ENCODE data around the gene CTDSPL2.

The CTDSPL2 gene

GRCh38 chr15:44426975-44427755, at the start of gene CTDSPL2:
CTDSPL2 (plus strand) TSS chr15:44427629; CDS start chr15:44459015, 31,386 bp downstream.
- WGBS (ENCODE audit: insufficient coverage, insufficient read length): no CpG with 5 or more reads among the region's 53 CpGs
- DNase-seq (ENCODE audit: low read depth, low spot score): peak; percentile 93
- H3K27me3 ChIP-seq (ENCODE audit: control insufficient read depth, insufficient read depth, low read length): no peaks in the 10 kb centered on the region

DNA sequence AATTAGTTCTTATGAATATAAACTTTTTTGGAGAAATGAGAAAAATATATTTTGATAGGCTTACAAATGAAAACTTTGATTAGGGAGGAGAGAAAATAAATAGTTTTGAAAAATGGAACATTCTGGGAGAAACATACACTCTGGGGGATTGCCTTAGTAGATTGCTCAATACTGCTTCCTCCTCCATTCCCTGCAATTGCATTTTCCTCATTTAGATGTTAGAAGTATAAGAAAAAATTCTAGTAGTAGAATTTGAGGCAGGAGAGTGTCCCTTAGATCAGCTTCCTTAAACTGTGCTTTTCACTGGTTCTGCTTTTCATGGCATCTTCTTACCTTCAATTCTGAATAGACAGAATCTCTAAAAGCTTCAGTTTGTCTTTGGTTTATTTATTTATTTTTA, 46.2 kb upstream of the CTDSPL2 start:
- no peak overlapping the region for H3K4me3 ChIP-seq (ENCODE audit: low read length)
- H3K27ac ChIP-seq (ENCODE audit: low read length): no peak overlapping the region
- no peak for DNase-seq (ENCODE audit: low read depth, low spot score)
- no peaks in the 10 kb centered on the region for H3K36me3 ChIP-seq (ENCODE audit: control insufficient read depth, insufficient read depth, low read length)
- H3K27me3 ChIP-seq (ENCODE audit: control insufficient read depth, insufficient read depth, low read length): no peaks in the 10 kb centered on the region
- no peaks in the 10 kb centered on the region for H3K4me1 ChIP-seq (ENCODE audit: control insufficient read depth, insufficient read depth, low read length)
- no peaks in the 10 kb centered on the region for H3K9me3 ChIP-seq (ENCODE audit: control insufficient read depth, insufficient read depth, low read length)

More at GRCh38 chr15:44426975-44427755, at the start of gene CTDSPL2:
- H3K27ac ChIP-seq (ENCODE audit: low read length): no peak within 1 kb of the TSS
- H3K9me3 ChIP-seq (ENCODE audit: control insufficient read depth, insufficient read depth, low read length): no peaks in the 10 kb centered on the region
- H3K4me3 ChIP-seq (ENCODE audit: low read length): peak within 1 kb of the TSS; percentile 61
- H3K36me3 ChIP-seq (ENCODE audit: control insufficient read depth, insufficient read depth, low read length): no peaks in the 10 kb centered on the region
- no peaks in the 10 kb centered on the region for H3K4me1 ChIP-seq (ENCODE audit: control insufficient read depth, insufficient read depth, low read length)

GRCh38 chr15:44385344-44385942, 42.0 kb upstream of the CTDSPL2 start:
- Histone ChIP-seq H3K4me1 (ENCODE audit: control insufficient read depth, insufficient read depth, low read length) (no peaks in the 10 kb centered on the region), H3K36me3 (ENCODE audit: control insufficient read depth, insufficient read depth, low read length) (no peaks in the 10 kb centered on the region), H3K4me3 (ENCODE audit: low read length) (no peak overlapping the region), H3K27ac (ENCODE audit: low read length) (no peak overlapping the region), H3K9me3 (ENCODE audit: control insufficient read depth, insufficient read depth, low read length) (no peaks in the 10 kb centered on the region), H3K27me3 (ENCODE audit: control insufficient read depth, insufficient read depth, low read length) (no peaks in the 10 kb centered on the region)
- no peak for DNase-seq (ENCODE audit: low read depth, low spot score)
- WGBS (ENCODE audit: insufficient coverage, insufficient read length): no CpG with 5 or more reads among the region's 1 CpG

- H3K9me3 ChIP-seq (ENCODE audit: control insufficient read depth, insufficient read depth, low read length): no peaks in the 10 kb centered on the region
- no CpG with 5 or more reads among the region's 3 CpGs for WGBS (ENCODE audit: insufficient coverage, insufficient read length)
- no peak overlapping the region for H3K27ac ChIP-seq (ENCODE audit: low read length)
- H3K27me3 ChIP-seq (ENCODE audit: control insufficient read depth, insufficient read depth, low read length): no peaks in the 10 kb centered on the region
- DNase-seq (ENCODE audit: low read depth, low spot score): no peak
- no peak overlapping the region for H3K4me3 ChIP-seq (ENCODE audit: low read length)
- H3K4me1 ChIP-seq (ENCODE audit: control insufficient read depth, insufficient read depth, low read length): no peaks in the 10 kb centered on the region
- H3K36me3 ChIP-seq (ENCODE audit: control insufficient read depth, insufficient read depth, low read length): no peaks in the 10 kb centered on the region; the same call in 1 of the 2 replicates
These were observed 33.4 kb upstream of the CTDSPL2 start for GRCh38 chr15:44394062-44394461.

DNA sequence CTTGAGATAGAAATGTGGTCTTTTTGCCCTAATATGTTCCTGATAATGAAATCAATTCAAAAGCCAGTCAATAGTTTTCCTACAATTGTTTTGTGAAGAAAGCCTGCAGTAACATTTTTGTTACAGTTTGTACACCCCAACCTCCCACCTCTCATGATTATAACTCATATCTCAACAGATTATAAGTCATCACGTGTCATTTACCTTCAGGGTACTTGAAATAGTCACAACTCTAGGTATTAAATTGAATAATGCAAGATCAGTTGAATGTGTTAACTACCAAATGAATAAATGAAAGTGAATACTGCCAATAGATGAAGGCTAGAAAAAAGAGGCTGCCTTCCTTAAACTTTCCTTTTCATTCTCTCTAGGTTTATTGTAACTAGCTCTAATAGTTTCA, 32.9 kb upstream of the CTDSPL2 start:
- Histone ChIP-seq H3K27ac (ENCODE audit: low read length) (no peak overlapping the region), H3K9me3 (ENCODE audit: control insufficient read depth, insufficient read depth, low read length) (no peaks in the 10 kb centered on the region), H3K4me3 (ENCODE audit: low read length) (no peak overlapping the region), H3K36me3 (ENCODE audit: control insufficient read depth, insufficient read depth, low read length) (no peaks in the 10 kb centered on the region; the same call in 1 of the 2 replicates), H3K27me3 (ENCODE audit: control insufficient read depth, insufficient read depth, low read length) (no peaks in the 10 kb centered on the region), H3K4me1 (ENCODE audit: control insufficient read depth, insufficient read depth, low read length) (no peaks in the 10 kb centered on the region)
- WGBS (ENCODE audit: insufficient coverage, insufficient read length): no CpG with 5 or more reads among the region's 1 CpG
- no peak for DNase-seq (ENCODE audit: low read depth, low spot score)

- no peaks in the 10 kb centered on the region; the same call in 1 of the 2 replicates for H3K36me3 ChIP-seq (ENCODE audit: control insufficient read depth, insufficient read depth, low read length)
- H3K9me3 ChIP-seq (ENCODE audit: control insufficient read depth, insufficient read depth, low read length): no peaks in the 10 kb centered on the region
- no peaks in the 10 kb centered on the region for H3K27me3 ChIP-seq (ENCODE audit: control insufficient read depth, insufficient read depth, low read length)
- no CpG with 5 or more reads among the region's 1 CpG for WGBS (ENCODE audit: insufficient coverage, insufficient read length)
- no peak overlapping the region for H3K4me3 ChIP-seq (ENCODE audit: low read length)
- DNase-seq (ENCODE audit: low read depth, low spot score): no peak
- H3K27ac ChIP-seq (ENCODE audit: low read length): no peak overlapping the region
- H3K4me1 ChIP-seq (ENCODE audit: control insufficient read depth, insufficient read depth, low read length): no peaks in the 10 kb centered on the region
These were observed 29.6 kb upstream of the CTDSPL2 start for GRCh38 chr15:44397869-44398268.

DNA sequence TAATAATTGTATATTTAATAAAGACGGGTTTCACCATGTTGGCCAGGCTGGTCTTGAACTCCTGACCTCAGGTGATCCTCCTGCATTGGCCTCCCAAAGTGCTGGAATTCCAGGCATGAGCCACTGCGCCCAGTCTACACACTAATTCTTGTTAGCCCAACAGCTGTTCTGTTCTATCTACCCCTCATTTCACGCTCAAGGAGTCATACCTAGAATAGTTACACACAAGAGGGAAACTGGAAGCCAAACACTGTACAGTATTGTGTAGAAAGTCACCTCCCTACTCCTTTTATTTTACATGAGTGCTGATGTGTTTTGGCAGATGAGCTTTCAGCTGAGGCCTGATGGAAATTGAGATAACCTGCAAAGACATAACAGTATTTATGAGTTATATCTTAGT, 13.4 kb upstream of the CTDSPL2 start:
- Histone ChIP-seq H3K27me3 (ENCODE audit: control insufficient read depth, insufficient read depth, low read length) (no peaks in the 10 kb centered on the region), H3K9me3 (ENCODE audit: control insufficient read depth, insufficient read depth, low read length) (no peaks in the 10 kb centered on the region), H3K4me1 (ENCODE audit: control insufficient read depth, insufficient read depth, low read length) (no peaks in the 10 kb centered on the region), H3K4me3 (ENCODE audit: low read length) (no peak overlapping the region), H3K36me3 (ENCODE audit: control insufficient read depth, insufficient read depth, low read length) (no peaks in the 10 kb centered on the region), H3K27ac (ENCODE audit: low read length) (no peak overlapping the region)
- DNase-seq (ENCODE audit: low read depth, low spot score): no peak
- WGBS (ENCODE audit: insufficient coverage, insufficient read length): no CpG with 5 or more reads among the region's 3 CpGs

- Histone ChIP-seq H3K27ac (ENCODE audit: low read length) (no peak overlapping the region), H3K36me3 (ENCODE audit: control insufficient read depth, insufficient read depth, low read length) (no peaks in the 10 kb centered on the region), H3K9me3 (ENCODE audit: control insufficient read depth, insufficient read depth, low read length) (no peaks in the 10 kb centered on the region), H3K4me3 (ENCODE audit: low read length) (peak overlapping the region; percentile 61), H3K27me3 (ENCODE audit: control insufficient read depth, insufficient read depth, low read length) (no peaks in the 10 kb centered on the region), H3K4me1 (ENCODE audit: control insufficient read depth, insufficient read depth, low read length) (no peaks in the 10 kb centered on the region)
- no peak for DNase-seq (ENCODE audit: low read depth, low spot score)
- WGBS (ENCODE audit: insufficient coverage, insufficient read length): no CpG with 5 or more reads among the region's 27 CpGs
These were observed 611 bp downstream of the CTDSPL2 start for GRCh38 chr15:44427756-44428724.

DNA sequence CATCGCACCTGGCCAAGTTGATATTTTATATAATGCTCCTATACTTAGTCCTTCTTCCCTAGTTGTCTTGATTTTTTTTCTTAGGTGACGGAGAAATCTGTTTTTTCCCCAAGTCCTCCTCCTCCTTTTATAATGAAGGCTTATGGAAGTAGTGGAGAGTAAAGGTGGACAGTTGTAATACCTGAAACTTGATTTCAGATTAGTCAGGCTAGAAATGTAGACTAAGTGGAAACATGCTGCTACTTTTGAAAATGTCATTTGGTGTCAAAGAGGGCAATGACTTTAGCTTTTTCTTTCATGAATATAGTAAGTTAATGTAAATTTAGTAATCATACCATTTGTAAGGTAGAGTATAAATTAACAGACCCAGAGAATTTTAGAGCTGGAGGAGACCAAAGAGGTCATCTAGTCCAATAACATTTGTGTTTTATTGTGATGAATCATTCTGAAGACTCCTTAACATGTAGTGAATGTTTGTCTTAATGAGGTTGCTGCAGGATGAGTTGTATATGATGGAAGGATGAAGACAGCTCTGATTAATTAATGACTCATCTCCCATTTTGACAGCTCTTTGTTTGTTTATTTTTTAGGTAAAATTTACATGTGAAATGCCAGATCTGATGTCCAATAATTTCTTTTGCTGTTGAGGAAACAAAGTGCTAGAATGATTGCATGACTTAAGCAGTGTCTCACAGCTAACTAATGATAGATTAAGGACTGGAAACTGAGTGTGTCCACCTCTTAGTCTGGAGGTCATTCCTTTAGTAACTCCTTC, 8.7 kb downstream of the CTDSPL2 start:
- no peaks in the 10 kb centered on the region for H3K36me3 ChIP-seq (ENCODE audit: control insufficient read depth, insufficient read depth, low read length)
- WGBS (ENCODE audit: insufficient coverage, insufficient read length): no CpG with 5 or more reads among the region's 2 CpGs
- H3K9me3 ChIP-seq (ENCODE audit: control insufficient read depth, insufficient read depth, low read length): no peaks in the 10 kb centered on the region
- H3K27ac ChIP-seq (ENCODE audit: low read length): no peak overlapping the region
- H3K4me3 ChIP-seq (ENCODE audit: low read length): no peak overlapping the region
- H3K27me3 ChIP-seq (ENCODE audit: control insufficient read depth, insufficient read depth, low read length): no peaks in the 10 kb centered on the region
- no peak for DNase-seq (ENCODE audit: low read depth, low spot score)
- H3K4me1 ChIP-seq (ENCODE audit: control insufficient read depth, insufficient read depth, low read length): no peaks in the 10 kb centered on the region; the same call in 1 of the 2 replicates

GRCh38 chr15:44438402-44438801, 11.0 kb downstream of the CTDSPL2 start:
- WGBS (ENCODE audit: insufficient coverage, insufficient read length): 100% methylated on average over 2 of the region's 3 CpGs
- Histone ChIP-seq H3K27me3 (ENCODE audit: control insufficient read depth, insufficient read depth, low read length) (no peaks in the 10 kb centered on the region), H3K9me3 (ENCODE audit: control insufficient read depth, insufficient read depth, low read length) (no peaks in the 10 kb centered on the region), H3K4me3 (ENCODE audit: low read length) (no peak overlapping the region), H3K27ac (ENCODE audit: low read length) (no peak overlapping the region), H3K4me1 (ENCODE audit: control insufficient read depth, insufficient read depth, low read length) (peaks cover 1% of the 10 kb centered on the region), H3K36me3 (ENCODE audit: control insufficient read depth, insufficient read depth, low read length) (no peaks in the 10 kb centered on the region)
- DNase-seq (ENCODE audit: low read depth, low spot score): no peak
